Measurements from ENCODE around the gene LRCH3.

Gene LRCH3

GRCh38 chr3:197889204-197889930, 98.3 kb downstream of the LRCH3 start:
- H3K27me3 ChIP-seq (replicated peaks in 2 of 5; ENCODE audit: control insufficient read depth in 4 of 5, insufficient read depth in 5 of 5, low read length in 4 of 5), result no peaks in the 10 kb centered on the region
- peaks cover 0 to 10% (median 5%) of the 10 kb centered on the region in 4 experiments for H3K36me3 ChIP-seq (ENCODE audit: control insufficient read depth in 4 of 4, insufficient read depth in 4 of 4, low read length in 3 of 4)
- POLR2A ChIA-PET, result interaction anchor here (0.7 kb wide), 1 partner anchor 147 kb away, joined by 3 read pairs; no protein-coding TSS in a partner anchor
- CTCF ChIA-PET, result interaction anchor here (1.6 kb wide), 1 partner anchor 11 kb away, joined by 4 read pairs; no protein-coding TSS in a partner anchor
- H3K4me1 ChIP-seq (ENCODE audit: control extremely low read depth in 1 of 4, control insufficient read depth in 4 of 4, insufficient read depth in 4 of 4, low read length in 3 of 4), result no peaks in the 10 kb centered on the region
- no peak for DNase-seq
- H3K27ac ChIP-seq (ENCODE audit: insufficient read depth in 1 of 2, low read depth in 1 of 2, low read length in 2 of 2, poor library complexity in 1 of 2, severe bottlenecking in 2 of 2), result no peak overlapping the region
- 98% methylated on average over 9 of the region's 9 CpGs for whole genome bisulfite sequencing (ENCODE audit: insufficient coverage)
- H3K4me3 ChIP-seq (ENCODE audit: control insufficient read depth in 1 of 7, extremely low read depth in 1 of 7, insufficient read depth in 4 of 7, low read depth in 2 of 7, low read length in 6 of 7), result no peak overlapping the region
- no peaks in the 10 kb centered on the region for H3K9me3 ChIP-seq (ENCODE audit: control extremely low read depth in 1 of 5, control insufficient read depth in 4 of 5, insufficient read depth in 2 of 5, low read depth in 1 of 5, low read length in 4 of 5)

- POLR2A ChIA-PET, result no interaction called here
- CTCF ChIA-PET, result interaction anchor here (1.1 kb wide), 1 partner anchor 15 kb away, joined by 3 read pairs; no protein-coding TSS in a partner anchor
- no peak for DNase-seq
- Histone ChIP-seq H3K27ac (ENCODE audit: insufficient read depth in 1 of 2, low read depth in 1 of 2, low read length in 2 of 2, poor library complexity in 1 of 2, severe bottlenecking in 2 of 2) (no peak overlapping the region), H3K27me3 (replicated peaks in 2 of 5; ENCODE audit: control insufficient read depth in 4 of 5, insufficient read depth in 5 of 5, low read length in 4 of 5) (no peaks in the 10 kb centered on the region), H3K36me3 (ENCODE audit: control insufficient read depth in 4 of 4, insufficient read depth in 4 of 4, low read length in 3 of 4) (peaks cover 0 to 5% (median 2%) of the 10 kb centered on the region in 4 experiments), H3K4me3 (ENCODE audit: control insufficient read depth in 1 of 7, extremely low read depth in 1 of 7, insufficient read depth in 4 of 7, low read depth in 2 of 7, low read length in 6 of 7) (no peak overlapping the region), H3K9me3 (ENCODE audit: control extremely low read depth in 1 of 5, control insufficient read depth in 4 of 5, insufficient read depth in 2 of 5, low read depth in 1 of 5, low read length in 4 of 5) (no peaks in the 10 kb centered on the region), H3K4me1 (ENCODE audit: control extremely low read depth in 1 of 4, control insufficient read depth in 4 of 4, insufficient read depth in 4 of 4, low read length in 3 of 4) (no peaks in the 10 kb centered on the region)
- WGBS (ENCODE audit: insufficient coverage), result 100% methylated on average over 1 of the region's 4 CpGs
These were observed 99.6 kb downstream of the LRCH3 start for GRCh38 chr3:197890693-197891092.

GRCh38 chr3:197892162-197892561, 101.1 kb downstream of the LRCH3 start:
- Histone ChIP-seq H3K9me3 (ENCODE audit: control extremely low read depth in 1 of 5, control insufficient read depth in 4 of 5, insufficient read depth in 2 of 5, low read depth in 1 of 5, low read length in 4 of 5) (no peaks in the 10 kb centered on the region), H3K27ac (ENCODE audit: insufficient read depth in 1 of 2, low read depth in 1 of 2, low read length in 2 of 2, poor library complexity in 1 of 2, severe bottlenecking in 2 of 2) (no peak overlapping the region), H3K4me3 (ENCODE audit: control insufficient read depth in 1 of 7, extremely low read depth in 1 of 7, insufficient read depth in 4 of 7, low read depth in 2 of 7, low read length in 6 of 7) (no peak overlapping the region), H3K36me3 (ENCODE audit: control insufficient read depth in 4 of 4, insufficient read depth in 4 of 4, low read length in 3 of 4) (peaks cover 0 to 3% (median under 1%) of the 10 kb centered on the region in 4 experiments), H3K4me1 (ENCODE audit: control extremely low read depth in 1 of 4, control insufficient read depth in 4 of 4, insufficient read depth in 4 of 4, low read length in 3 of 4) (no peaks in the 10 kb centered on the region), H3K27me3 (replicated peaks in 2 of 5; ENCODE audit: control insufficient read depth in 4 of 5, insufficient read depth in 5 of 5, low read length in 4 of 5) (no peaks in the 10 kb centered on the region)
- WGBS (ENCODE audit: insufficient coverage), result 100% methylated on average over 4 of the region's 5 CpGs
- no peak for DNase-seq
- POLR2A ChIA-PET, result no interaction called here
- CTCF ChIA-PET, result interaction anchor here (0.8 to 1.4 kb wide), 2 partner anchors 9 to 14 kb away, joined by 3 to 5 read pairs; no protein-coding TSS in a partner anchor

GRCh38 chr3:197896421-197896820, 105.4 kb downstream of the LRCH3 start:
- POLR2A ChIA-PET, result interaction anchor here (0.6 kb wide), 1 partner anchor 151 kb away, joined by 3 read pairs; no protein-coding TSS in a partner anchor
- CTCF ChIA-PET, result interaction anchor here (1.5 kb wide), 1 partner anchor 9 kb away, joined by 5 read pairs; no protein-coding TSS in a partner anchor
- WGBS (ENCODE audit: insufficient coverage), result 100% methylated on average over 2 of the region's 3 CpGs
- H3K27me3 ChIP-seq (replicated peaks in 2 of 5; ENCODE audit: control insufficient read depth in 4 of 5, insufficient read depth in 5 of 5, low read length in 4 of 5), result no peaks in the 10 kb centered on the region
- DNase-seq, result no peak
- H3K4me1 ChIP-seq (ENCODE audit: control extremely low read depth in 1 of 4, control insufficient read depth in 4 of 4, insufficient read depth in 4 of 4, low read length in 3 of 4), result no peaks in the 10 kb centered on the region
- no peaks in the 10 kb centered on the region for H3K36me3 ChIP-seq (ENCODE audit: control insufficient read depth in 4 of 4, insufficient read depth in 4 of 4, low read length in 3 of 4)
- no peak overlapping the region for H3K27ac ChIP-seq (ENCODE audit: insufficient read depth in 1 of 2, low read depth in 1 of 2, low read length in 2 of 2, poor library complexity in 1 of 2, severe bottlenecking in 2 of 2)
- no peaks in the 10 kb centered on the region for H3K9me3 ChIP-seq (ENCODE audit: control extremely low read depth in 1 of 5, control insufficient read depth in 4 of 5, insufficient read depth in 2 of 5, low read depth in 1 of 5, low read length in 4 of 5)
- H3K4me3 ChIP-seq (ENCODE audit: control insufficient read depth in 1 of 7, extremely low read depth in 1 of 7, insufficient read depth in 4 of 7, low read depth in 2 of 7, low read length in 6 of 7), result no peak overlapping the region

GRCh38 chr3:197899833-197900478, 108.9 kb downstream of the LRCH3 start:
- H3K36me3 ChIP-seq (ENCODE audit: control insufficient read depth in 4 of 4, insufficient read depth in 4 of 4, low read length in 3 of 4), result no peaks in the 10 kb centered on the region
- H3K27me3 ChIP-seq (replicated peaks in 2 of 5; ENCODE audit: control insufficient read depth in 4 of 5, insufficient read depth in 5 of 5, low read length in 4 of 5), result no peaks in the 10 kb centered on the region
- ChIA-PET POLR2A (no interaction called here), CTCF (interaction anchor here (1.8 kb wide), 1 partner anchor 11 kb away, joined by 4 read pairs; no protein-coding TSS in a partner anchor)
- no peak for DNase-seq
- no peaks in the 10 kb centered on the region for H3K9me3 ChIP-seq (ENCODE audit: control extremely low read depth in 1 of 5, control insufficient read depth in 4 of 5, insufficient read depth in 2 of 5, low read depth in 1 of 5, low read length in 4 of 5)
- H3K27ac ChIP-seq (ENCODE audit: insufficient read depth in 1 of 2, low read depth in 1 of 2, low read length in 2 of 2, poor library complexity in 1 of 2, severe bottlenecking in 2 of 2), result no peak overlapping the region
- 96% methylated on average over 19 of the region's 20 CpGs for WGBS (ENCODE audit: insufficient coverage)
- no peaks in the 10 kb centered on the region for H3K4me1 ChIP-seq (ENCODE audit: control extremely low read depth in 1 of 4, control insufficient read depth in 4 of 4, insufficient read depth in 4 of 4, low read length in 3 of 4)
- H3K4me3 ChIP-seq (ENCODE audit: control insufficient read depth in 1 of 7, extremely low read depth in 1 of 7, insufficient read depth in 4 of 7, low read depth in 2 of 7, low read length in 6 of 7), result no peak overlapping the region

GRCh38 chr3:197901626-197902025, 110.6 kb downstream of the LRCH3 start:
- no peak overlapping the region for H3K4me3 ChIP-seq (ENCODE audit: control insufficient read depth in 1 of 7, extremely low read depth in 1 of 7, insufficient read depth in 4 of 7, low read depth in 2 of 7, low read length in 6 of 7)
- 100% methylated on average over 4 of the region's 4 CpGs for WGBS (ENCODE audit: insufficient coverage)
- no peaks in the 10 kb centered on the region for H3K36me3 ChIP-seq (ENCODE audit: control insufficient read depth in 4 of 4, insufficient read depth in 4 of 4, low read length in 3 of 4)
- CTCF ChIA-PET, result interaction anchor here (1.8 kb wide), 1 partner anchor 13 kb away, joined by 4 read pairs; no protein-coding TSS in a partner anchor
- DNase-seq, result no peak
- no peak overlapping the region for H3K27ac ChIP-seq (ENCODE audit: insufficient read depth in 1 of 2, low read depth in 1 of 2, low read length in 2 of 2, poor library complexity in 1 of 2, severe bottlenecking in 2 of 2)
- no peaks in the 10 kb centered on the region for H3K9me3 ChIP-seq (ENCODE audit: control extremely low read depth in 1 of 5, control insufficient read depth in 4 of 5, insufficient read depth in 2 of 5, low read depth in 1 of 5, low read length in 4 of 5)
- H3K4me1 ChIP-seq (ENCODE audit: control extremely low read depth in 1 of 4, control insufficient read depth in 4 of 4, insufficient read depth in 4 of 4, low read length in 3 of 4), result peaks cover 0 to 3% (median under 1%) of the 10 kb centered on the region in 4 experiments
- H3K27me3 ChIP-seq (replicated peaks in 2 of 5; ENCODE audit: control insufficient read depth in 4 of 5, insufficient read depth in 5 of 5, low read length in 4 of 5), result no peaks in the 10 kb centered on the region
- POLR2A ChIA-PET, result no interaction called here
